ENCODE data around the gene SIGMAR1. TPM values are rescaled to one million over a fixed set of nuclear protein-coding genes. Genes with fewer than 3 reads are reported as not detected.

The SIGMAR1 gene
- total and polyA plus RNA-seq, 2 of the 8 experiments (the other 6 are each of a cell fraction or from before 2014, with no cell fraction given) = 84.2 to 134 TPM

DNA sequence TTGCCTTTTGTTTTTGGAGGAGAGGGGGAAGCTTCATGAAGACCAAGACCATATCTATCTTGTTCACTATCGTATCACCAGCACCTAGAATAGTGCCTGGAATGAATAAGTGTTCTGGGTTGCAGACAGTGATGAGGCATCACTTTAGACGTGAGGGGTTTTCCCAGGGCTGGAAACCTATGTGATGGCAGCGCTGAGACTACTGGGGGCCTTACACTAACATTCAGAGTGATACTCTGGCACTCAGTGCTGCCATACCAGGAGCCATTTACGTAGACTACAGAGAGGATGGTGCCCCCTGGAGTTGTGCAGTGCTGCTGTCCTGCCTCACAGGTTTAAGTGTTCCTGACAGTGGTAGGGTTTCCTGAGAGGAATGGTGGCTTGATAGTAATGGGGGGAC, 46.6 kb upstream of the SIGMAR1 start:
- DNase-seq (ENCODE audit: low read depth in 1 of 2, low spot score in 2 of 2) (no peak), FAIRE-seq (no peak)
- H2BK5ac ChIP-seq (ENCODE audit: low read depth, low read length) = no peak overlapping the region
- no peak overlapping the region for H3K4ac ChIP-seq (replicated peaks; ENCODE audit: insufficient read length, low read depth, low read length)
- H3K36me3 ChIP-seq (ENCODE audit: control insufficient read depth in 2 of 4, insufficient read depth in 4 of 4, low read length in 3 of 4) = no peaks in the 10 kb centered on the region
- CTCF ChIA-PET (ENCODE audit: partially characterized antibody) = interaction anchor here (2.1 to 12.6 kb wide), 2 partner anchors 9 to 17 kb away, joined by 6 to 147 read pairs; no protein-coding TSS in a partner anchor
- POLR2A ChIA-PET (ENCODE audit: partially characterized antibody) = no interaction called here
- H2BK15ac ChIP-seq (ENCODE audit: low read length) = no peak overlapping the region
- no peak overlapping the region for H3K56ac ChIP-seq (replicated peaks; ENCODE audit: insufficient read length, low read depth, low read length)
- no peak overlapping the region for H3K23ac ChIP-seq (ENCODE audit: insufficient read length)
- 95% methylated on average over 4 of the region's 4 CpGs; no CpG with 5 or more reads in 1 of the 2 experiments for WGBS, 2 experiments (ENCODE audit: extremely low coverage in 1 of 2, insufficient coverage in 1 of 2, insufficient read length in 1 of 2, insufficient replicate concordance in 2 of 2, low coverage in 1 of 2, low lambda C conversion rate in 2 of 2, missing lambda C conversion rate in 1 of 2)
- H3K18ac ChIP-seq (ENCODE audit: extremely low read depth, low read length) = no peak overlapping the region
- H4K20me1 ChIP-seq (replicated peaks in 1 of 2; ENCODE audit: control insufficient read depth in 1 of 2, insufficient read depth in 2 of 2, low read length in 2 of 2) = no peaks in the 10 kb centered on the region
- no peak overlapping the region for H2BK12ac ChIP-seq (ENCODE audit: low read depth, low read length)
- TF ChIP-seq JUND (IDR thresholded peaks at IDR 0.05; ENCODE audit: low read length) = no peak
- TF ChIP-seq, protein P1, sequence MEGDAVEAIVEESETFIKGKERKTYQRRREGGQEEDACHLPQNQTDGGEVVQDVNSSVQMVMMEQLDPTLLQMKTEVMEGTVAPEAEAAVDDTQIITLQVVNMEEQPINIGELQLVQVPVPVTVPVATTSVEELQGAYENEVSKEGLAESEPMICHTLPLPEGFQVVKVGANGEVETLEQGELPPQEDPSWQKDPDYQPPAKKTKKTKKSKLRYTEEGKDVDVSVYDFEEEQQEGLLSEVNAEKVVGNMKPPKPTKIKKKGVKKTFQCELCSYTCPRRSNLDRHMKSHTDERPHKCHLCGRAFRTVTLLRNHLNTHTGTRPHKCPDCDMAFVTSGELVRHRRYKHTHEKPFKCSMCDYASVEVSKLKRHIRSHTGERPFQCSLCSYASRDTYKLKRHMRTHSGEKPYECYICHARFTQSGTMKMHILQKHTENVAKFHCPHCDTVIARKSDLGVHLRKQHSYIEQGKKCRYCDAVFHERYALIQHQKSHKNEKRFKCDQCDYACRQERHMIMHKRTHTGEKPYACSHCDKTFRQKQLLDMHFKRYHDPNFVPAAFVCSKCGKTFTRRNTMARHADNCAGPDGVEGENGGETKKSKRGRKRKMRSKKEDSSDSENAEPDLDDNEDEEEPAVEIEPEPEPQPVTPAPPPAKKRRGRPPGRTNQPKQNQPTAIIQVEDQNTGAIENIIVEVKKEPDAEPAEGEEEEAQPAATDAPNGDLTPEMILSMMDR (IDR thresholded peaks at IDR 0.05; ENCODE audit: control extremely low read depth in 1 of 3, insufficient read depth in 1 of 3, low read depth in 1 of 3, low read length in 3 of 3) = peak in 1 of 3 experiments; percentile 3; a peak in 1 of 4 replicates
- no peaks in the 10 kb centered on the region; the same call in 1 of the 2 replicates for H3K23me2 ChIP-seq (ENCODE audit: low read depth, low read length)
- H4K91ac ChIP-seq (replicated peaks; ENCODE audit: insufficient read length, low read length) = no peak overlapping the region
- H3K14ac ChIP-seq (ENCODE audit: insufficient read length) = no peak overlapping the region
- no peak overlapping the region for H4K8ac ChIP-seq (ENCODE audit: extremely low read depth, insufficient read depth, low read length)
- no peaks in the 10 kb centered on the region for H3K9me3 ChIP-seq (ENCODE audit: insufficient read depth in 2 of 2, low read depth in 1 of 2, low read length in 1 of 2)
- H3K79me2 ChIP-seq (ENCODE audit: control insufficient read depth in 1 of 2, insufficient read depth in 2 of 2, low read length in 2 of 2) = no peaks in the 10 kb centered on the region
- no peak overlapping the region for H2BK20ac ChIP-seq (ENCODE audit: low read length)
- no peak overlapping the region for H3K4me2 ChIP-seq (ENCODE audit: insufficient read depth in 1 of 2, low read depth in 2 of 2, low read length in 2 of 2)
- no peak overlapping the region for H3K27ac ChIP-seq (ENCODE audit: low read depth, low read length)
- H2AFZ ChIP-seq (ENCODE audit: low read length) = no peak overlapping the region
- no peak overlapping the region for H2AK5ac ChIP-seq (ENCODE audit: low read depth, low read length)
- no peak overlapping the region for H3K9ac ChIP-seq (replicated peaks in 1 of 4; ENCODE audit: extremely low read depth in 1 of 4, low read depth in 3 of 4, low read length in 3 of 4)
- H3K27me3 ChIP-seq (replicated peaks in 1 of 4; ENCODE audit: control insufficient read depth in 3 of 4, extremely low read depth in 1 of 4, insufficient read depth in 3 of 4, low read length in 3 of 4) = no peaks in the 10 kb centered on the region
- peaks cover 0 to 3% (median 1%) of the 10 kb centered on the region in 4 experiments; a peak in 2 of 7 replicates for H3K4me1 ChIP-seq (replicated peaks in 1 of 4; ENCODE audit: control insufficient read depth in 3 of 4, insufficient read depth in 4 of 4, low read length in 3 of 4)
- no peaks in the 10 kb centered on the region for H3K79me1 ChIP-seq (ENCODE audit: low read depth, low read length)
- no peak overlapping the region for H2BK120ac ChIP-seq (replicated peaks; ENCODE audit: low read depth, low read length)
- H4K5ac ChIP-seq (ENCODE audit: insufficient read length, low read depth, low read length) = no peak overlapping the region
- no peak overlapping the region for H3K4me3 ChIP-seq (ENCODE audit: extremely low read depth in 1 of 4, insufficient read depth in 2 of 4, low read depth in 3 of 4, low read length in 4 of 4)
